Neural crest cell (in vitro differentiated cells): ENCODE results near the gene APH1B. TPM values are rescaled to one million over a fixed set of nuclear protein-coding genes. Genes with fewer than 3 reads are reported as not detected.

ENCODE experiments used
- DNase-seq: peaks from one replicate; pipeline ENCODE4 v3.0.0; 2021; ENCODE audit warnings: low read depth, mixed read lengths, low spot score
- H3K27ac Mint-ChIP-seq: one replicate; pipeline ENCODE4 v1.8.0; 2021; ENCODE audit warnings: mild to moderate bottlenecking, mixed read lengths; ENCODE audit not compliant: unreplicated experiment
- H3K27me3 Mint-ChIP-seq: 2 replicates; pipeline ENCODE4 v1.8.0; 2021; ENCODE audit warnings: low read depth, mild to moderate bottlenecking, mixed read lengths
- H3K36me3 Mint-ChIP-seq: 2 replicates; pipeline ENCODE4 v1.8.0; 2021; ENCODE audit warnings: low read depth, mild to moderate bottlenecking, mixed read lengths
- H3K4me1 Mint-ChIP-seq: 2 replicates; pipeline ENCODE4 v1.8.0; 2021; ENCODE audit warnings: mixed read lengths
- H3K4me3 Mint-ChIP-seq: one replicate; pipeline ENCODE4 v1.8.0; 2021; ENCODE audit warnings: mild to moderate bottlenecking, mixed read lengths
- H3K9me3 Mint-ChIP-seq: 2 replicates; pipeline ENCODE4 v1.8.0; 2021; ENCODE audit warnings: mixed read lengths
- CTCF ChIP-seq: fragments of 200-600 bp; sonication (generic); conservative IDR thresholded peaks from 2 replicates; pipeline ENCODE4 v1.5.0; 2021; ENCODE audit warnings: antibody characterized with exemption, mild to moderate bottlenecking
- total RNA-seq: library from RNA; stranded (reverse); gene quantifications from 2 replicates; pipeline ENCODE4 v1.2.1, GENCODE V29; 2021

The APH1B gene
- total RNA-seq, 1 donor from 2014 or later, result 18.5 TPM

- no peak for DNase-seq
These were observed 53.5 kb downstream of the APH1B start for GRCh38 chr15:63330926-63331325.

GRCh38 chr15:63331456-63331855 lies 54.1 kb downstream of the APH1B start:
- Mint-ChIP-seq H3K27me3 (no peaks in the 10 kb centered on the region), H3K4me3 (no peak overlapping the region), H3K27ac (no peak overlapping the region), H3K4me1 (peaks cover 3% of the 10 kb centered on the region), H3K36me3 (no peaks in the 10 kb centered on the region), H3K9me3 (peaks cover 3% of the 10 kb centered on the region)
- no peak for TF ChIP-seq CTCF
- no peak for DNase-seq

More at GRCh38 chr15:63330926-63331325, 53.5 kb downstream of the APH1B start:
- H3K27me3 Mint-ChIP-seq, result no peaks in the 10 kb centered on the region
- peaks cover 4% of the 10 kb centered on the region for H3K4me1 Mint-ChIP-seq
- H3K4me3 Mint-ChIP-seq, result no peak overlapping the region
- H3K9me3 Mint-ChIP-seq, result peaks cover 3% of the 10 kb centered on the region
- H3K27ac Mint-ChIP-seq, result no peak overlapping the region
- no peak for TF ChIP-seq CTCF
- no peaks in the 10 kb centered on the region for H3K36me3 Mint-ChIP-seq

GRCh38 chr15:63332367-63333124 lies 55.1 kb downstream of the APH1B start:
- H3K27ac Mint-ChIP-seq, result no peak overlapping the region
- no peaks in the 10 kb centered on the region for H3K4me1 Mint-ChIP-seq

GRCh38 chr15:63334821-63335220 lies 57.4 kb downstream of the APH1B start:
- Mint-ChIP-seq H3K9me3 (no peaks in the 10 kb centered on the region), H3K27me3 (peaks cover 2% of the 10 kb centered on the region), H3K4me1 (no peaks in the 10 kb centered on the region), H3K27ac (no peak overlapping the region), H3K4me3 (no peak overlapping the region), H3K36me3 (no peaks in the 10 kb centered on the region)
- no peak for DNase-seq
- TF ChIP-seq CTCF, result no peak

More at GRCh38 chr15:63332367-63333124, 55.1 kb downstream of the APH1B start:
- Mint-ChIP-seq H3K9me3 (peaks cover 3% of the 10 kb centered on the region), H3K27me3 (no peaks in the 10 kb centered on the region), H3K4me3 (no peak overlapping the region), H3K36me3 (no peaks in the 10 kb centered on the region)
- DNase-seq, result no peak
- TF ChIP-seq CTCF, result no peak

- H3K27ac Mint-ChIP-seq, result no peak overlapping the region
- no peak overlapping the region for H3K4me3 Mint-ChIP-seq
- no peak for DNase-seq
- H3K36me3 Mint-ChIP-seq, result no peaks in the 10 kb centered on the region
- H3K27me3 Mint-ChIP-seq, result peaks cover 5% of the 10 kb centered on the region
- no peaks in the 10 kb centered on the region for H3K9me3 Mint-ChIP-seq
- peaks cover 6% of the 10 kb centered on the region for H3K4me1 Mint-ChIP-seq
- no peak for TF ChIP-seq CTCF
These were observed 58.3 kb downstream of the APH1B start for GRCh38 chr15:63335543-63336240.
